Embryonic facial prominence (tissue), 1 donor: ENCODE measurements around the gene MSL3B.
"Not testable (repeated sequence)": the region's sequence is repeated elsewhere in the genome, so short reads cannot be mapped to it uniquely, and the experiment has no call there.

Experiments used
- DNase-seq: peaks from one replicate; pipeline ENCODE4 v3.0.0-alpha.2; 2016; ENCODE audit errors: extremely low spot score

Gene MSL3B

GRCh38 chr2:233867993-233868532 is at the start of gene MSL3B:
Gene MSL3B, minus strand, starts transcription at chr2:233868386.
- no peak for DNase-seq

DNA sequence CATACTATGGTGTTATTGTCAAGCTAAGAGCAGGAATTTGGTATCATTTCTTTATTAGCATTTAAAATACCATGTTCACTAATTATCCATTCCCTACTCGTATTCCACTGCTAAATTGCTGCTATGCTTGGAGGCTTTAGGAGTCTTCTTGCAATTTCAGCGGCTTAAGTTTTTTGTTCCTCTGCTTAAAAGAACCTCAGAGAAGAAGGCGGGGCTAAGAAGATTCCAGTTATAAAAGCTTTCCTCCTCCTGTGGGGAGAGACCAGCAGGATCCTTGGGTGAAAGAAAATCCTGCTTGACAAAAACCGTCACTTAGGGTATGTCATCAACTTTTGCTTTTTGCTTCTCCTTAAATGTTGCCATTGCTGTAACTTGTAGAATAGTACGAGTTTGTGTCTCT is 48.9 kb upstream of the MSL3B start, which contains the start of gene TRPM8:
Gene TRPM8 (plus strand): TSS at position 258 of the 400 bp plus-strand sequence. CDS start 9,165 bp downstream, outside the sequence.
- DNase-seq, result no peak

DNA sequence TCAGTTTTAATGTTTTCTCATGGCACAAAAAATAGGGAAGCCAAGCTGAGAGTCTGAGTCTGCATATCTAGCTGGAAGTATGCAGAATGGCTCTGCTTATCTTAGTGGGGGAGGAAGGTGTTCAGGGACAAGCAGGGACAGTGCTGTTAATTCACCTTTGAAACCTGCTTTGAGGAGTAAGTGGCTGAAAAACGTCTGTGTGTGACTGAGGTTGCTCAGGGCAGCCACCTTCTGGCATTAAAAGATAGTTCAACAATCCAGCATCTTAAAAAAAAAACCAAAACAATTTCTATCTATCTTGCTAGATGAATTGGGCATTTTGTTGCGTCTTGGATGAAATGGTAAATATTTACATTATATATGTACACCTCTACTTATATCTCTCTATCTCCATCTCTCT is 46.9 kb upstream of the MSL3B start:
- no peak for DNase-seq

DNA sequence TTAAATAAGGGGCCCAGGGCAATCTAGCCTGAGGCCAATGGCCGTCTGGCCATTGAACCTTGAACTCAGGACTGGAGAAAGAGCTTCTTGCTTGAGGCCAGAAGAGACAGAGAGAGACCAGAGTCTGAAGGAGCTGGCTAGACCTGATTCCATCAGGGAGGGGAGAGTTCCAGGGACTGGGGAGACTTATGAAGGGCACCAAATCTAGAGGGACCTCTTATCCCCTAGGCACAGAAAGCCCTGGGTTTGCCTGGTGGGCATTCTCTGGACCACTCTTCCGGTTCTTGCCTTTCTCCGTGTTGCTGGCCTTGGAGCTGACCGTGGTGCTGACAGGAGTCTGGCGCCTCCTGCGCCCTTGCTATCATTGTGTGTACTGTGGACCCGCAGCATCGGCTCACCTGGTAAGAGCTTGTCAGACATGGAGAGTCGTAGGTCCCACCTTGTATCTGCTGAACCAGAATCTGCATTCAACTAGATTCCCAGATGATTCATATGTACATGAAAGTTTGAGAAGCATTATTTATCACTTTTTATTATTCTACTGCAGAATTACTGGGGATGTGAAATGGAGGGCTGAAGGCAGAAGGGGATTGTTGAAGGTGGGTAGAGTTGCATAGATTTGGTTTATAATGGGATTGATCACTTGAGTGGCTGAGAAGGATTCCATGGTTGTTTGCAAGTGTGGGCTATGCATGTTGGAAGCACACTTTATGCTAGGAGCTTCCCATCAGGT is 44.7 kb upstream of the MSL3B start:
- DNase-seq, result peak; percentile 58

- DNase-seq, result no peak
Observed at GRCh38 chr2:233907627-233908026, 39.4 kb upstream of the MSL3B start.

GRCh38 chr2:233905945-233906344 is 37.8 kb upstream of the MSL3B start:
- DNase-seq, result no peak

GRCh38 chr2:233901884-233902283 is 33.7 kb upstream of the MSL3B start:
- no peak for DNase-seq

DNA sequence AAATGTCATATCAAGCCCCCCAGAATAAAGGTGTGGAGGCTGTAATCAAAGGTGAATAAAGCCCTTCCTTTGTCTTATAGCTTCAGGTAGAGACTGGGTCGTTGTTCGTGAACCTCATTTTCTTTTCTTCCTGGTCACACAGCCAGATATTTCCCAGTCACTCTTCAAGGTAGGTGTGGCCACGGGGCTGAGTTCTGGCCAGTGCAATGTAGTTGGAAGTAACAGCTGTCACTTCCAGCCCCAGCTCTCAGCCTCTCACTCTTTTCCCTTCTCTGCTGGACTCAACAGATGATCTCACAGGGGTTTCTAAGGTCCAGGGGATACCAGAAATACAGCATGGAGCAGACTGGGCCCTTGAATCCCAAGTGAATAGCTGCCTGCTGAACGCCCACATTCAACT is 33.2 kb upstream of the MSL3B start:
- no peak for DNase-seq

GRCh38 chr2:233896253-233896652 is 28.1 kb upstream of the MSL3B start:
- not testable (repeated sequence) for DNase-seq

GRCh38 chr2:233892793-233893192 is 24.6 kb upstream of the MSL3B start:
- no peak for DNase-seq

- no peak for DNase-seq
Observed at GRCh38 chr2:233882353-233882752, 14.2 kb upstream of the MSL3B start.

DNA sequence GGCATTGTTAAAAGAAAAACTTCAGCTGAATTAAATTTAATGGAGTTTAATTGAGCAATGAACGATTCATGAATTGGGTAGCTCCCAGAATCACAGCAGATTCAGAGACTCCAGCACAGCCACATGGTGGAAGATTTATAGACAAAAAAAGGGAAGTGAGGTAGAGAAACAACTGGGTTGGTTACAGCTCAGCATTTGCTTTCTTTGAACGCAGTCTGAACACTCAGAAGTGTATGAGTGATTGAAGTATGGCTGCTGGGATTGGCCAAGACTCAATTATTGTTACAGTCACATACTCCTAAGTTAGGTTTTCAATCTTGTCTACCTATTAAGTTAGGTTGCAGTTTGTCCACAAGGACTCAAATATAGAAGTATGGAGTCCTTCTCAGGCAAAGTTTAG is 3.9 kb upstream of the MSL3B start:
- DNase-seq, result not testable (repeated sequence)

- DNase-seq, result no peak
Observed at GRCh38 chr2:233871432-233871831, 3.2 kb upstream of the MSL3B start.

GRCh38 chr2:233866479-233866878 is 1.7 kb downstream of the MSL3B start:
- no peak for DNase-seq

DNA sequence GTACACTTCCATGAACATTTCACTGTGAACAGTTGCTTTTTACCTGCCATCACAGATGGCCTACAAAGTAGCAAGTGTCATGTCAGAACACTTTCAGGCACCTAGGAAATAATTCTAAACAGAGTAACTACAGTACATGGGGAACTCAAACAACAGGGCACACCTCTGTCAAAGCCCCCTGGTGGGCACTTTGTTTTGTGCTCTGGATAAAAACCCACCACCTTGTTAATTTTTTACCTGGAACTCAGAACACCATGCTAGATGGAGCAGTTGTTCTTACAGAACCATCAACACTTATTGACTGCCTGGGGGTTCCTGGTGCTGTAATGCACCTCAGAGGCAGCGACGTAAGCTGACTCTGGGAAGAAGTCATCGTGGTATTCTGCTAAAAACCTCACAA is 2.3 kb downstream of the MSL3B start:
- DNase-seq, result no peak

DNA sequence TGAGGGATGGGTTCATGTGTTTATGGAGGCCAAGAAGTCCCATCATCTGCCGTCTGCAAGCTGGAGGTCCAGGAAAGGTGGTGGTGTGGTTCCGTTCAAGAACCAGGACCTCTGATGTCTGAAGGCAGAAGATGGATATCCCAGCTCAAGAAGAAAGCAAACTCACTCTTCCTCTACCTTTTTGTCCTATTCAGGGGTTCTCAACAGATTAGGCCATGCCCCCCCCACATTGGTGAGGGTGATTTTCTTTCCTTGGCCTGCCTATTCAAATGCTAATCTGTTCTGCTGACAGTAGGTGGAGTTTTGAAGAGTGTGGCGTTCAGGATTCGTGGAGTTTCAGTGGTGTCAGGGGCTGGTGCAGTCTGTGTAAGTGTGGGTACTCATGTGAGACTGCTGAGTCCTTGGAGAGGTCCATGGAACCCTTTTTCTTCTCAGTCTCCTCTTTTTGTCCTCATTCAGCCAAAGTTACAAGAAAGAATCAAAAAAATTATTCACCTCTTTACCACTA is 5.9 kb downstream of the MSL3B start:
- DNase-seq, result no peak

- no peak for DNase-seq
Observed at GRCh38 chr2:233858331-233858730, 9.9 kb downstream of the MSL3B start.

- no peak for DNase-seq
Observed at GRCh38 chr2:233857511-233858141, 10.6 kb downstream of the MSL3B start.

DNA sequence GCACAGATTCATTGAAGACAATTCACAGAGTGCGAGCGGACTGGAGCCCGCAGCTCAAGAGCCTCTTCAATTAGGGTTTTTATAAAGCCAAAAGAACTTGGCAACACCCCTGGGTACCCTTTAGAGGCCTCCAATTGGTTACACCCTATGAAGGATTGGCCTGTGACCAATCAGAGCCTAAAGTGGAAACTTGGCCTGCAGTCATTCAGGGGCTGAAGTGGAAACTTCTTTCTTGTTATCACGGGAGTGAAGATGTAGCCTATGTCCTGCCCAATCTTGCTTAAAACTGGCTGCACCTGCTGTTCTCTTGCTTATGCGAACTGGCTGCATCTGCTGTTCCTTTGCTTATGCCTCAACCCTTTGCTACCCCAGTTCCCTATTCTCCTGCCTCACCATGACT is 12.0 kb downstream of the MSL3B start:
- DNase-seq, result no peak

DNA sequence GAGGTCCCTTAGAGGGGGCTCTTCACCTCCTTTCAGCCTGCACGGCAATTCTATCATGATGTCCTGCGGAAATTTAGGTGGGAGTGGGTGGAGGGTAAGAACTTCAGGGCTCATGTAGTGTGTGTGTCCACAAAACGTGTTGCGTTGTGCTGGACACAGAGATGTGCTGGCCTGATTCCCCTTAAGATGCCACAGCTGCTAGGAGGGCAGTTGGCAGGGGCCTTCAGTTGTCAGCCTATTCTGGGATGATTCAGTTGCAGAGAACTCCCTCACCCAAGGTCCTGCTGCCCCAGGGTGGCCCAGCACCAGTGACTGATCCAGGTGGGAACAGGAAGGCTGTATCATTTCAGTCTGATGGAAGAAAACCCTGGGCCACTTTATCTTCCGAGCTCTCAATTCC is 12.8 kb downstream of the MSL3B start:
- DNase-seq, result no peak

DNA sequence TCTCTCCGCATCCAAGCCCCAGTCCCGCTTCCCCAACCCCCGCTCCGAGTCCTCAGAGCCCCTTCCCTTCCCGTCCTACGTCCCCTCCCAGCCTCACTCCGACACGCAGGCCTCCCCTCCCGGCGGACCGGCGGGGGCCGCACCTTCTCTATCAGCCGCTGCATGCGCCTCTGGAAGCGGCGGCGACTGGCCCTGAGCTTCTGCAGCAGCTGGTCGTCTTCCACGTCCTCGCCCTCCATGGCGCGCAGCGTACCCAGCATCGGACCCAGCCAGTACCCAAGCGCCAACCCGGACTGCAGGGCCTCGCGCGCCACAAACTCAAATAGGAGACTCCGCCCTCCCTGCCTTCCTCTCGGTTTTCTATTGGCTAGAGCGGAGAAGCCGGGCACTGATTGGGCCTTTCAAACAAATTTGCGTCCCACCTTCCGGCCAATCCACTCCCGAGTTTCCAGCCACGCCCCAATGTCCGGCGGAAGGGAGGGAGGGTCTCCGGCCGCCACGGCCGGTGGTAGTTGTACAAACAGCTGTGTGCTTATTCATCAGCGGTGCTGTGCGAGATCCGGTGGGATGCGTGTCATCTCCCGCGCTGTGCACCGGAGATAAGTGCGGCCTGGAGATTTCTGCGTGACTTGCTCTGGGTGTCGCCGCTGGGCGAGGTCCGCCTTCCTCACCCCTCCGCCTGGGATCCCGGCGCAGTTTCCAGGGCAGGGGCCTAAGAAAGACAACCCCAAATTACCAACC is 13.8 kb downstream of the MSL3B start, which contains the start of gene HJURP:
Gene HJURP (minus strand): TSS at position 295 of the 741 bp plus-strand sequence. CDS start 35 bp downstream, at position 260.
- peak; percentile 94 for DNase-seq

DNA sequence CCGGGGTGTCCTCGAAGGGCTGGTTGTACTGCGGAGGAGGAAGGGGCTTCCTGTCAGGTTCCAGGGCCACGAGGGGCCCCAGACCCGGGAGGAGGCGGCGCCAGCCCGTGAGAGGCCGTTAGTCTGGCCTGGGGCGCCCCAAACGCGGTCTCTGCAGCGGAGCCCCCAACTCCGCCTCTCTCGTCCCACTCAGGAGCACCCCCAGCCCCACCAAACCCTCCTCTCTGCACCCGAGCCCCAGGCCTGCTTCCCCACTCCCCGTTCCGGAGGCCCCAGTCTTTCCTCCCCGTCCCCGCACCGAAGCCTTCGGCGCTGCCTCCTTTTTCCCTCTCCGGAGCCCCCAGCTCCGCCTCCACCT is 14.3 kb downstream of the MSL3B start:
- DNase-seq, result no peak
